Neural cell (in vitro differentiated cells): Measurements from ENCODE around the gene L3MBTL4. TPM values are rescaled to one million over a fixed set of nuclear protein-coding genes. Genes with fewer than 3 reads are reported as not detected.

ENCODE experiments used
- H2AFZ ChIP-seq: fragments of 200-600, 300-800 bp; sonication (generic), shearing (Covaris generic); 2 replicates; pipeline ENCODE4 v1.6.0; 2014; ENCODE audit warnings: low read depth, mild to moderate bottlenecking, antibody characterized with exemption, low read length, moderate library complexity
- H3F3A ChIP-seq: fragments of 200-600 bp; shearing (Covaris generic); 2 replicates; pipeline ENCODE4 v1.6.1; 2016; ENCODE audit warnings: mild to moderate bottlenecking, moderate library complexity, mixed read lengths, antibody characterized with exemption, low read length; ENCODE audit not compliant: insufficient read depth, poor library complexity, severe bottlenecking
- H3K27ac ChIP-seq: fragments of 200-600, 300-800 bp; sonication (generic), shearing (Covaris generic); 2 replicates; pipeline ENCODE4 v1.5.1; 2014; ENCODE audit warnings: mild to moderate bottlenecking, low read length, moderate library complexity
- H3K27me3 ChIP-seq: fragments of 300-800, 200-600 bp; sonication (generic), shearing (Covaris generic); 2 replicates; pipeline ENCODE4 v1.6.0; 2014; ENCODE audit warnings: mild to moderate bottlenecking, low read depth, low read length, moderate library complexity; ENCODE audit not compliant: insufficient read depth
- H3K36me3 ChIP-seq: fragments of 300-800, 200-600 bp; sonication (generic), shearing (Covaris generic); 2 replicates; pipeline ENCODE4 v1.5.1; 2014; ENCODE audit warnings: mild to moderate bottlenecking, antibody characterized with exemption, low read length, moderate library complexity; ENCODE audit not compliant: insufficient read depth
- H3K4me2 ChIP-seq: fragments of 300-800, 200-600 bp; sonication (generic), shearing (Covaris generic); 2 replicates; pipeline ENCODE4 v1.6.0; 2014; ENCODE audit warnings: mild to moderate bottlenecking, low read length
- H3K4me3 ChIP-seq: fragments of 300-800, 200-600 bp; sonication (generic), shearing (Covaris generic); 2 replicates; pipeline ENCODE4 v1.5.1; 2014; ENCODE audit warnings: mild to moderate bottlenecking, low read length, moderate library complexity
- H3K79me2 ChIP-seq: fragments of 200-600 bp; shearing (Covaris generic); replicated peaks from 2 replicates; pipeline ENCODE4 v1.6.0; 2014; ENCODE audit warnings: mild to moderate bottlenecking, low read length, moderate library complexity; ENCODE audit not compliant: insufficient read depth
- H3K9ac ChIP-seq: fragments of 300-800, 200-600 bp; sonication (generic), shearing (Covaris generic); 2 replicates; pipeline ENCODE4 v1.6.1; 2016; ENCODE audit warnings: mild to moderate bottlenecking, low read length, mixed read lengths
- H3K9me2 ChIP-seq: fragments of 200-600 bp; shearing (Covaris generic); 2 replicates; pipeline ENCODE4 v1.6.1; 2016; ENCODE audit warnings: mild to moderate bottlenecking, low read length, mixed read lengths; ENCODE audit not compliant: insufficient read depth
- H3K9me3 ChIP-seq: fragments of 200-600, 300-800 bp; sonication (generic), shearing (Covaris generic); 2 replicates; pipeline ENCODE4 v1.6.1; 2016; ENCODE audit warnings: mild to moderate bottlenecking, mixed run types, low read length, moderate library complexity, mixed read lengths
- H4K20me1 ChIP-seq: fragments of 200-600 bp; shearing (Covaris generic); 2 replicates; pipeline ENCODE4 v1.6.1; 2016; ENCODE audit warnings: mild to moderate bottlenecking, mixed run types; ENCODE audit not compliant: insufficient read depth
- CTCF ChIP-seq: fragments of 450-650 bp; IDR thresholded peaks from 2 replicates; pipeline ENCODE4 v1.5.1; 2014; ENCODE audit warnings: antibody characterized with exemption, mild to moderate bottlenecking, moderate library complexity; ENCODE audit not compliant: poor library complexity, severe bottlenecking
- EP300 ChIP-seq: fragments of 450-650 bp; conservative IDR thresholded peaks from 2 replicates; pipeline ENCODE4 v1.6.1; 2014; ENCODE audit warnings: antibody characterized with exemption, mild to moderate bottlenecking, moderate library complexity; ENCODE audit not compliant: poor library complexity, severe bottlenecking
- EZH2 ChIP-seq: fragments of 200-600, 300-800 bp; shearing (Covaris generic), sonication (generic); IDR thresholded peaks from 2 replicates; pipeline ENCODE4 v1.6.1; 2014; ENCODE audit warnings: antibody characterized with exemption, low read length, borderline replicate concordance, mild to moderate bottlenecking; ENCODE audit not compliant: insufficient read depth, poor library complexity, severe bottlenecking
- MXI1 ChIP-seq: fragments of 450-650 bp; conservative IDR thresholded peaks from 2 replicates; pipeline ENCODE4 v1.6.1; 2014; ENCODE audit warnings: antibody characterized with exemption, mild to moderate bottlenecking; ENCODE audit not compliant: poor library complexity, severe bottlenecking
- POLR2AphosphoS5 ChIP-seq: IDR thresholded peaks from 2 replicates; pipeline ENCODE4 v1.6.1; 2012
- RAD21 ChIP-seq: fragments of 450-650 bp; conservative IDR thresholded peaks from 2 replicates; pipeline ENCODE4 v1.6.1; 2014; ENCODE audit warnings: antibody characterized with exemption, mild to moderate bottlenecking, moderate library complexity
- SMC3 ChIP-seq: fragments of 450-650 bp; conservative IDR thresholded peaks from 2 replicates; pipeline ENCODE4 v1.6.1; 2014; ENCODE audit warnings: antibody characterized with exemption, mild to moderate bottlenecking, moderate library complexity; ENCODE audit not compliant: poor library complexity
- TAF1 ChIP-seq: IDR thresholded peaks from 2 replicates; pipeline ENCODE4 v1.6.1; 2012; ENCODE audit warnings: low read depth
- polyA plus RNA-seq: library from polyadenylated mRNA; depleted of rRNA; stranded (reverse); fragments of >200 nt; gene quantifications from 2 replicates; pipeline ENCODE4 v1.2.3, GENCODE V29; 2014
- TF ChIP-seq, protein P1 (sequence below): IDR thresholded peaks from 2 replicates; pipeline ENCODE4 v1.6.1; 2012; ENCODE audit warnings: borderline replicate concordance

L3MBTL4 gene
- polyA plus RNA-seq, 1 donor from 2014 or later, result 0.90 TPM

GRCh38 chr18:6255886-6256285 lies 158.8 kb downstream of the L3MBTL4 start:
- H3K9me3 ChIP-seq, result no peaks in the 10 kb centered on the region
- no peak overlapping the region for H3K4me2 ChIP-seq
- H3K79me2 ChIP-seq, result no peaks in the 10 kb centered on the region
- H3K27me3 ChIP-seq, result no peaks in the 10 kb centered on the region
- H3F3A ChIP-seq, result no peaks in the 10 kb centered on the region
- no peak overlapping the region for H2AFZ ChIP-seq
- no peaks in the 10 kb centered on the region for H3K9me2 ChIP-seq
- no peak overlapping the region for H3K4me3 ChIP-seq
- H3K27ac ChIP-seq, result no peak overlapping the region
- no peak for TF ChIP-seq MXI1
- no peak for TF ChIP-seq CTCF
- TF ChIP-seq EZH2, result no peak
- no peak for TF ChIP-seq TAF1
- no peak for TF ChIP-seq EP300
- TF ChIP-seq SMC3, result no peak
- TF ChIP-seq POLR2AphosphoS5, result no peak
- TF ChIP-seq RAD21, result no peak
- H3K36me3 ChIP-seq, result no peaks in the 10 kb centered on the region
- no peak overlapping the region for H3K9ac ChIP-seq
- no peaks in the 10 kb centered on the region for H4K20me1 ChIP-seq

DNA sequence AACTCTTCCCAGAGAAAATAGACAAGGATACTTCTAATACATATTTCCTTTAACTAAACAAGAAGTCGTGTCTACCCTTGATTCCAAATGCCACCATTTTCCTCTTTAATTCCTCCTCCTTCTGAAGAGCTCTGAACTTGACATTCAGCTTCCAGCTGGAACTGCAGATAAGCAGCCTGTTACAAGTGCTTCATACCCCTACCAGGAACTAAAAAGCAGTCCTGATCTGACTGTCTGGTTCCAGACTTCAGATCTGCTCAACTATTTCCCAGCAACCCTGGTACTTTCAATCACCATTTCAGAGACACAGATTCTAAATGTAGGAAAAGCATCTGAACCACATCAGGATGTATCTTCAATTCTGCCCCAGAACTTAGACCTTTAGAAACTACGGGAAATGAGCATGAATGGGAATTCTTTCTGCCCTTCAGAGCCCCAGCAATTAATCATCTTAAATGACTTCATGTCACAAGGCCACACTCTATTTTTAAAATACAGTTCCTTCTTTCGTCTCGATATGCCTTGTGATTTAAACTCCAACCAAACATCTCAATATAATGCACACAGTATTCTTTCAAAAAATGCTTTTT lies 159.5 kb downstream of the L3MBTL4 start:
- no peak overlapping the region for H3K27ac ChIP-seq
- TF ChIP-seq RAD21 (no peak), MXI1 (no peak), TAF1 (no peak), CTCF (no peak), POLR2AphosphoS5 (no peak), EZH2 (no peak), EP300 (no peak), SMC3 (no peak)
- TF ChIP-seq, protein P1, sequence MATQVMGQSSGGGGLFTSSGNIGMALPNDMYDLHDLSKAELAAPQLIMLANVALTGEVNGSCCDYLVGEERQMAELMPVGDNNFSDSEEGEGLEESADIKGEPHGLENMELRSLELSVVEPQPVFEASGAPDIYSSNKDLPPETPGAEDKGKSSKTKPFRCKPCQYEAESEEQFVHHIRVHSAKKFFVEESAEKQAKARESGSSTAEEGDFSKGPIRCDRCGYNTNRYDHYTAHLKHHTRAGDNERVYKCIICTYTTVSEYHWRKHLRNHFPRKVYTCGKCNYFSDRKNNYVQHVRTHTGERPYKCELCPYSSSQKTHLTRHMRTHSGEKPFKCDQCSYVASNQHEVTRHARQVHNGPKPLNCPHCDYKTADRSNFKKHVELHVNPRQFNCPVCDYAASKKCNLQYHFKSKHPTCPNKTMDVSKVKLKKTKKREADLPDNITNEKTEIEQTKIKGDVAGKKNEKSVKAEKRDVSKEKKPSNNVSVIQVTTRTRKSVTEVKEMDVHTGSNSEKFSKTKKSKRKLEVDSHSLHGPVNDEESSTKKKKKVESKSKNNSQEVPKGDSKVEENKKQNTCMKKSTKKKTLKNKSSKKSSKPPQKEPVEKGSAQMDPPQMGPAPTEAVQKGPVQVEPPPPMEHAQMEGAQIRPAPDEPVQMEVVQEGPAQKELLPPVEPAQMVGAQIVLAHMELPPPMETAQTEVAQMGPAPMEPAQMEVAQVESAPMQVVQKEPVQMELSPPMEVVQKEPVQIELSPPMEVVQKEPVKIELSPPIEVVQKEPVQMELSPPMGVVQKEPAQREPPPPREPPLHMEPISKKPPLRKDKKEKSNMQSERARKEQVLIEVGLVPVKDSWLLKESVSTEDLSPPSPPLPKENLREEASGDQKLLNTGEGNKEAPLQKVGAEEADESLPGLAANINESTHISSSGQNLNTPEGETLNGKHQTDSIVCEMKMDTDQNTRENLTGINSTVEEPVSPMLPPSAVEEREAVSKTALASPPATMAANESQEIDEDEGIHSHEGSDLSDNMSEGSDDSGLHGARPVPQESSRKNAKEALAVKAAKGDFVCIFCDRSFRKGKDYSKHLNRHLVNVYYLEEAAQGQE, result no peak
- H3K9me2 ChIP-seq, result no peaks in the 10 kb centered on the region
- no peak overlapping the region for H2AFZ ChIP-seq
- H4K20me1 ChIP-seq, result no peaks in the 10 kb centered on the region
- H3K36me3 ChIP-seq, result no peaks in the 10 kb centered on the region
- H3F3A ChIP-seq, result no peaks in the 10 kb centered on the region
- no peaks in the 10 kb centered on the region for H3K9me3 ChIP-seq
- no peak overlapping the region for H3K9ac ChIP-seq
- no peaks in the 10 kb centered on the region for H3K27me3 ChIP-seq
- no peak overlapping the region for H3K4me2 ChIP-seq
- H3K79me2 ChIP-seq, result no peaks in the 10 kb centered on the region
- no peak overlapping the region for H3K4me3 ChIP-seq
